Loucy (cell line): ENCODE measurements around the gene CYP17A1.

Experiments used
- H2AFZ ChIP-seq: fragments of 200-600 bp; sonication (generic); 2 replicates; pipeline ENCODE4 v1.6.0; 2016; ENCODE audit warnings: antibody characterized with exemption, mild to moderate bottlenecking, low read length, moderate library complexity
- H3F3A ChIP-seq: fragments of 200-600 bp; 2 replicates; pipeline ENCODE4 v1.6.0; 2016; ENCODE audit warnings: antibody characterized with exemption, low read depth, mild to moderate bottlenecking
- H3K27me3 ChIP-seq: fragments of 200-600 bp; sonication (generic); 2 replicates; pipeline ENCODE4 v1.6.1; 2014; ENCODE audit warnings: low read length, mild to moderate bottlenecking; ENCODE audit not compliant: insufficient read depth, poor library complexity, severe bottlenecking
- H3K36me3 ChIP-seq: fragments of 200-600 bp; sonication (generic); 2 replicates; pipeline ENCODE4 v1.6.1; 2016; ENCODE audit warnings: low read length; ENCODE audit not compliant: insufficient read depth
- H3K4me1 ChIP-seq: fragments of 200-600 bp; sonication (generic); 2 replicates; pipeline ENCODE4 v1.5.1; 2014; ENCODE audit warnings: low read length, mild to moderate bottlenecking; ENCODE audit not compliant: insufficient read depth, poor library complexity, severe bottlenecking
- H3K4me2 ChIP-seq: fragments of 200-600 bp; sonication (generic); 2 replicates; pipeline ENCODE4 v1.6.0; 2014; ENCODE audit warnings: antibody characterized with exemption, low read length, low read depth, mild to moderate bottlenecking; ENCODE audit not compliant: poor library complexity, severe bottlenecking
- H3K4me3 ChIP-seq: fragments of 200-600 bp; sonication (generic); 2 replicates; pipeline ENCODE4 v1.5.1; 2014; ENCODE audit warnings: low read length, mild to moderate bottlenecking, mixed read lengths; ENCODE audit not compliant: poor library complexity, severe bottlenecking
- H3K79me2 ChIP-seq: fragments of 200-600 bp; sonication (generic); 2 replicates; pipeline ENCODE4 v1.6.1; 2014; ENCODE audit warnings: low read length; ENCODE audit not compliant: insufficient read depth
- H3K9ac ChIP-seq: fragments of 200-600 bp; sonication (generic); 2 replicates; pipeline ENCODE4 v1.6.0; 2014; ENCODE audit warnings: mild to moderate bottlenecking, low read depth, low read length, moderate library complexity; ENCODE audit not compliant: poor library complexity, severe bottlenecking
- H3K9me2 ChIP-seq: fragments of 200-600 bp; sonication (generic); replicated peaks from 2 replicates; pipeline ENCODE4 v1.6.1; 2016; ENCODE audit warnings: low read depth, low read length, mixed read lengths
- H3K9me3 ChIP-seq: fragments of 200-600 bp; sonication (generic); 2 replicates; pipeline ENCODE4 v1.6.1; 2014; ENCODE audit warnings: mild to moderate bottlenecking, antibody characterized with exemption, low read length, low read depth; ENCODE audit not compliant: insufficient read depth
- H4K20me1 ChIP-seq: fragments of 200-600 bp; sonication (generic); 2 replicates; pipeline ENCODE4 v1.6.0; 2014; ENCODE audit warnings: antibody characterized with exemption, low read length, mild to moderate bottlenecking; ENCODE audit not compliant: insufficient read depth, poor library complexity, severe bottlenecking
- CTCF ChIP-seq: fragments of 200-600 bp; sonication (generic); conservative IDR thresholded peaks from 2 replicates; pipeline ENCODE4 v1.5.1; 2014; ENCODE audit warnings: mild to moderate bottlenecking, antibody characterized with exemption, low read length
- EZH2phosphoT487 ChIP-seq: fragments of 200-600 bp; IDR thresholded peaks from 2 replicates; pipeline ENCODE4 v1.6.1; 2018; ENCODE audit warnings: antibody characterized with exemption, mild to moderate bottlenecking, moderate library complexity, borderline replicate concordance

The CYP17A1 gene

GRCh38 chr10:102813734-102814452, 23.3 kb downstream of the CYP17A1 start:
- Histone ChIP-seq H3F3A (no peaks in the 10 kb centered on the region; the same call in 1 of the 2 replicates), H3K9me2 (no peaks in the 10 kb centered on the region), H3K79me2 (no peaks in the 10 kb centered on the region), H3K4me2 (no peak overlapping the region), H3K4me1 (peaks cover 19% of the 10 kb centered on the region), H2AFZ (no peak overlapping the region), H3K36me3 (peaks cover 46% of the 10 kb centered on the region; the same call in 1 of the 2 replicates), H3K27me3 (no peaks in the 10 kb centered on the region), H3K4me3 (no peak overlapping the region), H3K9ac (no peak overlapping the region), H4K20me1 (no peaks in the 10 kb centered on the region), H3K9me3 (no peaks in the 10 kb centered on the region)
- TF ChIP-seq EZH2phosphoT487 (no peak), CTCF (no peak)

- H3K36me3 ChIP-seq: peaks cover 46% of the 10 kb centered on the region; the same call in 1 of the 2 replicates
- TF ChIP-seq CTCF (no peak), EZH2phosphoT487 (no peak)
- H2AFZ ChIP-seq: no peak overlapping the region
- no peaks in the 10 kb centered on the region for H4K20me1 ChIP-seq
- no peaks in the 10 kb centered on the region; the same call in 1 of the 2 replicates for H3F3A ChIP-seq
- H3K9ac ChIP-seq: peak overlapping the region; percentile 50
- peaks cover 19% of the 10 kb centered on the region for H3K4me1 ChIP-seq
- H3K27me3 ChIP-seq: no peaks in the 10 kb centered on the region
- H3K9me3 ChIP-seq: no peaks in the 10 kb centered on the region
- H3K79me2 ChIP-seq: no peaks in the 10 kb centered on the region
- peak overlapping the region; percentile 19 for H3K4me3 ChIP-seq
- no peaks in the 10 kb centered on the region for H3K9me2 ChIP-seq
- H3K4me2 ChIP-seq: peak overlapping the region; percentile 67
Measured at GRCh38 chr10:102813017-102813541, 24.1 kb downstream of the CYP17A1 start.

- peaks cover 46% of the 10 kb centered on the region; the same call in 1 of the 2 replicates for H3K36me3 ChIP-seq
- no peaks in the 10 kb centered on the region for H3K79me2 ChIP-seq
- no peaks in the 10 kb centered on the region for H3K9me2 ChIP-seq
- H4K20me1 ChIP-seq: no peaks in the 10 kb centered on the region
- peak overlapping the region; percentile 36; the same call in 1 of the 2 replicates for H2AFZ ChIP-seq
- H3F3A ChIP-seq: no peaks in the 10 kb centered on the region; the same call in 1 of the 2 replicates
- H3K9ac ChIP-seq: peak overlapping the region; percentile 50
- peaks cover 19% of the 10 kb centered on the region for H3K4me1 ChIP-seq
- H3K4me3 ChIP-seq: peak overlapping the region; percentile 19
- peak; percentile 42 for TF ChIP-seq CTCF
- TF ChIP-seq EZH2phosphoT487: no peak
- no peaks in the 10 kb centered on the region for H3K9me3 ChIP-seq
- H3K4me2 ChIP-seq: peak overlapping the region; percentile 67
- no peaks in the 10 kb centered on the region for H3K27me3 ChIP-seq
Measured at GRCh38 chr10:102812231-102812876, 24.9 kb downstream of the CYP17A1 start.
